ENCODE results near the gene KAZN. TPM values are rescaled to one million over a fixed set of nuclear protein-coding genes. Genes with fewer than 3 reads are reported as not detected.

Gene KAZN
- total and polyA plus RNA-seq, 8 donors: 1.2 to 50.7 (median 6.8) TPM

GRCh38 chr1:15125101-15125745 is 526.7 kb downstream of the KAZN start:
- DNase-seq: no peak
- peaks cover 0 to 3% (median 0%) of the 10 kb centered on the region in 4 donors for H3K36me3 ChIP-seq
- intact Hi-C loops (cut with DNase I; ENCODE audit: low total_unique reads): loop anchor here (10.0 kb wide), 1 partner anchor 180 kb away; no protein-coding TSS in a partner anchor
- H3K9me3 ChIP-seq: peaks cover 0 to 7% (median 0%) of the 10 kb centered on the region in 4 donors
- no peak overlapping the region for H3K4me3 ChIP-seq
- TF ChIP-seq CTCF (IDR thresholded peaks at IDR 0.05): no peak
- TF ChIP-seq POLR2A (IDR thresholded peaks at IDR 0.05): no peak
- TF ChIP-seq POLR2AphosphoS5 (IDR thresholded peaks at IDR 0.05): no peak
- 89 to 93% (median 91%) methylated on average over 7 of the region's 7 CpGs for WGBS, 5 donors
- no peaks in the 10 kb centered on the region for H3K4me1 ChIP-seq
- H3K27ac ChIP-seq: no peak overlapping the region
- H3K27me3 ChIP-seq: no peaks in the 10 kb centered on the region

- intact Hi-C loops (cut with DNase I; ENCODE audit: low total_unique reads): loop anchor here (10.0 kb wide), 1 partner anchor 177 kb away; no protein-coding TSS in a partner anchor
- no peak for DNase-seq
- no peaks in the 10 kb centered on the region for H3K36me3 ChIP-seq
- peaks cover 0 to 7% (median 0%) of the 10 kb centered on the region in 4 donors for H3K9me3 ChIP-seq
- peaks cover 0 to 6% (median 0%) of the 10 kb centered on the region in 4 donors for H3K4me1 ChIP-seq
- no peak for TF ChIP-seq EP300 (IDR thresholded peaks at IDR 0.05)
- no peak for TF ChIP-seq POLR2AphosphoS5 (IDR thresholded peaks at IDR 0.05)
- no peak for TF ChIP-seq CTCF (IDR thresholded peaks at IDR 0.05)
- TF ChIP-seq POLR2A (IDR thresholded peaks at IDR 0.05): no peak
- no peak overlapping the region for H3K27ac ChIP-seq
- WGBS, 5 donors: 70 to 85% (median 79%) methylated on average over 6 of the region's 6 CpGs
- H3K27me3 ChIP-seq: no peaks in the 10 kb centered on the region
- no peak overlapping the region for H3K4me3 ChIP-seq
Measured at GRCh38 chr1:15128077-15128476, 529.6 kb downstream of the KAZN start.

GRCh38 chr1:15128520-15129313 is 530.2 kb downstream of the KAZN start:
- TF ChIP-seq POLR2AphosphoS5 (IDR thresholded peaks at IDR 0.05): peak in 1 of 3 donors; percentile 26
- TF ChIP-seq CTCF (IDR thresholded peaks at IDR 0.05): peak in 5 of 7 experiments; percentile 85 to 93 (median 91)
- no peak for TF ChIP-seq EP300 (IDR thresholded peaks at IDR 0.05)
- DNase-seq: peak; percentile 86 to 92
- Histone ChIP-seq H3K36me3 (no peaks in the 10 kb centered on the region), H3K27ac (peak overlapping the region in 1 of 5 donors; percentile 19), H3K9me3 (peaks cover 0 to 7% (median 0%) of the 10 kb centered on the region in 4 donors), H3K27me3 (no peaks in the 10 kb centered on the region), H3K4me3 (no peak overlapping the region), H3K4me1 (peaks cover 0 to 6% (median 0%) of the 10 kb centered on the region in 4 donors)
- intact Hi-C loops (cut with DNase I; ENCODE audit: low total_unique reads): loop anchor here (10.0 kb wide), 1 partner anchor 176 kb away; no protein-coding TSS in a partner anchor
- 33 to 41% (median 39%) methylated on average over 15 to 18 of the region's 18 CpGs for WGBS, 5 donors

- Histone ChIP-seq H3K9me3 (peaks cover 0 to 7% (median 0%) of the 10 kb centered on the region in 4 donors), H3K27ac (no peak overlapping the region), H3K36me3 (no peaks in the 10 kb centered on the region), H3K4me1 (peaks cover 0 to 6% (median 0%) of the 10 kb centered on the region in 4 donors), H3K4me3 (no peak overlapping the region), H3K27me3 (no peaks in the 10 kb centered on the region)
- WGBS, 5 donors: 78 to 96% (median 90%) methylated on average over 4 of the region's 4 CpGs
- no peak for DNase-seq
- intact Hi-C loops (cut with DNase I; ENCODE audit: low total_unique reads): loop anchor here (10.0 kb wide), 1 partner anchor 175 kb away; no protein-coding TSS in a partner anchor
- no peak for TF ChIP-seq POLR2AphosphoS5 (IDR thresholded peaks at IDR 0.05)
- no peak for TF ChIP-seq CTCF (IDR thresholded peaks at IDR 0.05)
- no peak for TF ChIP-seq EP300 (IDR thresholded peaks at IDR 0.05)
- no peak for TF ChIP-seq POLR2A (IDR thresholded peaks at IDR 0.05)
Measured at GRCh38 chr1:15129944-15130343, 531.5 kb downstream of the KAZN start.
